ENCODE measurements around the gene UQCRC2.

DNA sequence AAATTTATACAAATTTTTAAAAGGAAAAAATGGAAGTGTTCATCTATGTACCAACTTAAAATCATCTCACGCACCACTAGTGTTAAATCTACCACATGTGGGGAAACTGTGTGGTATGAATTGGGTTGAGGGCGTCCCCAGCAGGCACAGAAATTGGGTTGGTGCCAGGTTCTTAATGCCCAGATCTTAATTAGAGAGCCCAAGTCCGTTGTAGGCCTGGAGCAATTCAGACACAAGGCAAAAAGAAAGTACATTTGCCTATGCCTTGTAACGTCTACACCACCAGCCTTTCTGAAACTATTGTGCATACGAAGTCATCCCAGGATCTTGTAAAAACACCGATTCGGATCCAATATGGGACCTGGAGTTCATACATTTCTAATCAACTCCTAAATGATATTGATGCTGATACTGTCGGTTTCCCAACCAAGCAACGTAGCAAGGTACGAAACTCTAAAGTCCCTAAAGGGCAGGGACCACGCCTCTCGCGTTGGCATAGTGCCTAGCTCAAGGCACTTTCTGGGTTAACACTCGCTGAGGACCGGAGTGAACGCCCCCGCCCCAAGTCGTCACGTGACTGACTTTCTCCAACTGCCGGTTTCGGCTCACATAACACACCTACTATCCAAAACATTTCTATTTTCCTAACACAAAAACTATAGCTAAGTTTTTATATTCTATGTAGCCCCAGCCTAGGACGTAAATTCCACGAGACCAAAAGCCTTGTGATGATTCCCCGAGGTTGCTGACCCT lies 945 bp upstream of the UQCRC2 start:
- TF ChIP-seq, protein P1, sequence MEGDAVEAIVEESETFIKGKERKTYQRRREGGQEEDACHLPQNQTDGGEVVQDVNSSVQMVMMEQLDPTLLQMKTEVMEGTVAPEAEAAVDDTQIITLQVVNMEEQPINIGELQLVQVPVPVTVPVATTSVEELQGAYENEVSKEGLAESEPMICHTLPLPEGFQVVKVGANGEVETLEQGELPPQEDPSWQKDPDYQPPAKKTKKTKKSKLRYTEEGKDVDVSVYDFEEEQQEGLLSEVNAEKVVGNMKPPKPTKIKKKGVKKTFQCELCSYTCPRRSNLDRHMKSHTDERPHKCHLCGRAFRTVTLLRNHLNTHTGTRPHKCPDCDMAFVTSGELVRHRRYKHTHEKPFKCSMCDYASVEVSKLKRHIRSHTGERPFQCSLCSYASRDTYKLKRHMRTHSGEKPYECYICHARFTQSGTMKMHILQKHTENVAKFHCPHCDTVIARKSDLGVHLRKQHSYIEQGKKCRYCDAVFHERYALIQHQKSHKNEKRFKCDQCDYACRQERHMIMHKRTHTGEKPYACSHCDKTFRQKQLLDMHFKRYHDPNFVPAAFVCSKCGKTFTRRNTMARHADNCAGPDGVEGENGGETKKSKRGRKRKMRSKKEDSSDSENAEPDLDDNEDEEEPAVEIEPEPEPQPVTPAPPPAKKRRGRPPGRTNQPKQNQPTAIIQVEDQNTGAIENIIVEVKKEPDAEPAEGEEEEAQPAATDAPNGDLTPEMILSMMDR (IDR thresholded peaks at IDR 0.05), result no peak
- TF ChIP-seq POLR2A (IDR thresholded peaks at IDR 0.05), result no peak
